ENCODE data around the gene CREBBP. TPM values are rescaled to one million over a fixed set of nuclear protein-coding genes. Genes with fewer than 3 reads are reported as not detected.

Gene CREBBP
- polyA plus RNA-seq, 1 of the 3 experiments (the other 2 are of a cell fraction), result 5.7 TPM

- TF ChIP-seq NFIC (IDR thresholded peaks at IDR 0.05; ENCODE audit: borderline replicate concordance), result no peak
These were observed 124.4 kb downstream of the CREBBP start (continued) for GRCh38 chr16:3756113-3756512.

- no peak for TF ChIP-seq EZH2phosphoT487 (IDR thresholded peaks at IDR 0.05; ENCODE audit: borderline replicate concordance, low read depth)
- 0 out of 2 replicates have a peak overlapping the region, but pooled peaks have one; percentile 1 for H3K4me2 ChIP-seq
- POLR2A ChIA-PET, result no interaction called here
These were observed 125.3 kb downstream of the CREBBP start for GRCh38 chr16:3755249-3755648.

GRCh38 chr16:3754772-3755171, 125.7 kb downstream of the CREBBP start:
- no peaks in the 10 kb centered on the region for H3K9me2 ChIP-seq
- H2AFZ ChIP-seq (ENCODE audit: low read depth), result no peak overlapping the region
- H3F3A ChIP-seq (replicated peaks; ENCODE audit: insufficient read depth), result no peaks in the 10 kb centered on the region
- peaks cover 6% of the 10 kb centered on the region; the same call in 1 of the 2 replicates for H4K20me1 ChIP-seq (ENCODE audit: insufficient read depth)
- WGBS (ENCODE audit: low lambda C conversion rate), result 95% methylated on average over 5 of the region's 5 CpGs
- POLR2A ChIA-PET, result no interaction called here
- no peaks in the 10 kb centered on the region for H3K9me3 ChIP-seq
- no peaks in the 10 kb centered on the region for H3K27me3 ChIP-seq (ENCODE audit: insufficient read depth)
- H3K4me3 ChIP-seq (ENCODE audit: low read depth in 2 of 2, low read length in 1 of 2), result no peak overlapping the region
- DNase-seq, result no peak
- H3K79me2 ChIP-seq (ENCODE audit: insufficient read depth), result peaks cover 12% of the 10 kb centered on the region; the same call in 1 of the 2 replicates
- TF ChIP-seq, protein P1, sequence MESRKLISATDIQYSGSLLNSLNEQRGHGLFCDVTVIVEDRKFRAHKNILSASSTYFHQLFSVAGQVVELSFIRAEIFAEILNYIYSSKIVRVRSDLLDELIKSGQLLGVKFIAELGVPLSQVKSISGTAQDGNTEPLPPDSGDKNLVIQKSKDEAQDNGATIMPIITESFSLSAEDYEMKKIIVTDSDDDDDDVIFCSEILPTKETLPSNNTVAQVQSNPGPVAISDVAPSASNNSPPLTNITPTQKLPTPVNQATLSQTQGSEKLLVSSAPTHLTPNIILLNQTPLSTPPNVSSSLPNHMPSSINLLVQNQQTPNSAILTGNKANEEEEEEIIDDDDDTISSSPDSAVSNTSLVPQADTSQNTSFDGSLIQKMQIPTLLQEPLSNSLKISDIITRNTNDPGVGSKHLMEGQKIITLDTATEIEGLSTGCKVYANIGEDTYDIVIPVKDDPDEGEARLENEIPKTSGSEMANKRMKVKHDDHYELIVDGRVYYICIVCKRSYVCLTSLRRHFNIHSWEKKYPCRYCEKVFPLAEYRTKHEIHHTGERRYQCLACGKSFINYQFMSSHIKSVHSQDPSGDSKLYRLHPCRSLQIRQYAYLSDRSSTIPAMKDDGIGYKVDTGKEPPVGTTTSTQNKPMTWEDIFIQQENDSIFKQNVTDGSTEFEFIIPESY (IDR thresholded peaks at IDR 0.05; ENCODE audit: borderline replicate concordance, low read depth), result no peak
- TF ChIP-seq NFIC (IDR thresholded peaks at IDR 0.05; ENCODE audit: borderline replicate concordance) (no peak), TAF1 (IDR thresholded peaks at IDR 0.05; ENCODE audit: borderline replicate concordance, low read depth, low read length) (no peak), TCF12 (IDR thresholded peaks at IDR 0.05) (no peak), SMC3 (IDR thresholded peaks at IDR 0.05; ENCODE audit: low read depth, low read length) (no peak), MAX (IDR thresholded peaks at IDR 0.05; ENCODE audit: low read depth) (no peak), RCOR1 (IDR thresholded peaks at IDR 0.05; ENCODE audit: low read length) (no peak), ELF1 (IDR thresholded peaks at IDR 0.05) (no peak), YY1 (IDR thresholded peaks at IDR 0.05; ENCODE audit: low read depth) (no peak), TEAD4 (IDR thresholded peaks at IDR 0.05; ENCODE audit: borderline replicate concordance, insufficient read depth) (no peak), USF2 (IDR thresholded peaks at IDR 0.05; ENCODE audit: borderline replicate concordance, low read depth, low read length) (no peak), MXI1 (IDR thresholded peaks at IDR 0.05; ENCODE audit: low read depth, low read length) (no peak), EP300 (IDR thresholded peaks at IDR 0.05; ENCODE audit: borderline replicate concordance in 1 of 2, low read depth in 1 of 2, low read length in 1 of 2) (no peak), GATA2 (CRISPR knock-in tag; IDR thresholded peaks at IDR 0.05) (no peak)
- CTCF ChIA-PET, result interaction anchor here (1.0 kb wide), 1 partner anchor 143 kb away, joined by 3 read pairs; no protein-coding TSS in a partner anchor
- H3K4me1 ChIP-seq (ENCODE audit: control insufficient read depth in 1 of 2, insufficient read depth in 2 of 2, low read depth in 1 of 2, low read length in 1 of 2), result peaks cover 0 to 26% of the 10 kb centered on the region in 2 experiments; a peak in 2 of 4 replicates
- H3K9ac ChIP-seq, result no peak overlapping the region
- peak overlapping the region in 1 of 2 experiments; percentile 19; a peak in 2 of 4 replicates for H3K27ac ChIP-seq (ENCODE audit: low read depth in 2 of 2, low read length in 1 of 2)
- peaks cover 52 to 57% of the 10 kb centered on the region in 2 experiments for H3K36me3 ChIP-seq (replicated peaks in 1 of 2; ENCODE audit: control insufficient read depth in 1 of 2, insufficient read depth in 2 of 2, low read length in 1 of 2)
- 0 out of 2 replicates have a peak overlapping the region, but pooled peaks have one; percentile 1 for H3K4me2 ChIP-seq

More at GRCh38 chr16:3755249-3755648, 125.3 kb downstream of the CREBBP start:
- H2AFZ ChIP-seq (ENCODE audit: low read depth), result no peak overlapping the region
- peaks cover 12% of the 10 kb centered on the region; the same call in 1 of the 2 replicates for H3K79me2 ChIP-seq (ENCODE audit: insufficient read depth)
- H3K4me1 ChIP-seq (ENCODE audit: control insufficient read depth in 1 of 2, insufficient read depth in 2 of 2, low read depth in 1 of 2, low read length in 1 of 2), result peaks cover 0 to 26% of the 10 kb centered on the region in 2 experiments; a peak in 2 of 4 replicates
- H3F3A ChIP-seq (replicated peaks; ENCODE audit: insufficient read depth), result no peaks in the 10 kb centered on the region
- H3K9me2 ChIP-seq, result no peaks in the 10 kb centered on the region
- H4K20me1 ChIP-seq (ENCODE audit: insufficient read depth), result peaks cover 6% of the 10 kb centered on the region; the same call in 1 of the 2 replicates
- no peak overlapping the region for H3K9ac ChIP-seq
- CTCF ChIA-PET, result no interaction called here
- peaks cover 49 to 57% of the 10 kb centered on the region in 2 experiments for H3K36me3 ChIP-seq (replicated peaks in 1 of 2; ENCODE audit: control insufficient read depth in 1 of 2, insufficient read depth in 2 of 2, low read length in 1 of 2)
- H3K27ac ChIP-seq (ENCODE audit: low read depth in 2 of 2, low read length in 1 of 2), result no peak overlapping the region; a peak in 1 of 4 replicates
- H3K9me3 ChIP-seq, result no peaks in the 10 kb centered on the region
- H3K4me3 ChIP-seq (ENCODE audit: low read depth in 2 of 2, low read length in 1 of 2), result no peak overlapping the region
- 95% methylated on average over 4 of the region's 4 CpGs for WGBS (ENCODE audit: low lambda C conversion rate)
- DNase-seq, result no peak
- H3K27me3 ChIP-seq (ENCODE audit: insufficient read depth), result no peaks in the 10 kb centered on the region
